B cell (primary cell): ENCODE data around the gene PPT1. TPM values are rescaled to one million over a fixed set of nuclear protein-coding genes. Genes with fewer than 3 reads are reported as not detected.
"Not testable (repeated sequence)": the region's sequence is repeated elsewhere in the genome, so short reads cannot be mapped to it uniquely, and the experiment has no call there.

Experiments
- ATAC-seq: fragments of 200-7000 bp; cut with Tn5 transposase; one replicate; pipeline ENCODE4 v1.10.0; 2021; ENCODE audit warnings: low read depth, mild to moderate bottlenecking, moderate number of reproducible peaks, moderate library complexity
- CTCF ChIA-PET: fragments of 350-600 bp; sonication (Branson Sonifier 250); formaldehyde crosslinking; loops from one replicate; lab custom pipeline; 2021; ENCODE audit warnings: antibody characterized with exemption, inconsistent platforms; lab: Charles Lee
- POLR2A ChIA-PET: fragments of 350-600 bp; sonication (Branson Sonifier 250); formaldehyde crosslinking; loops from one replicate; lab custom pipeline; 2021; ENCODE audit warnings: antibody characterized with exemption; lab: Charles Lee
- DNase-seq: peaks from one replicate; pipeline ENCODE4 v3.0.0; 2013
- H2AFZ ChIP-seq: 2 replicates; pipeline ENCODE4 v1.6.1; 2012; ENCODE audit warnings: mild to moderate bottlenecking, low read depth, low read length; ENCODE audit not compliant: insufficient read depth, poor library complexity, severe bottlenecking
- H3K27ac ChIP-seq, 2 donors: 1 replicate in 1 of 2; 2 replicates in 1 of 2; pipeline ENCODE4 v1.5.1; 2012 to 2013; ENCODE audit warnings: low read length in 2 of 2, mild to moderate bottlenecking in 2 of 2, moderate library complexity in 1 of 2
- H3K27me3 ChIP-seq, 4 experiments: fragments of 200-600 bp in 1 of 4; sonication (generic) in 1 of 4; replicated peaks in 1 of 4; 1 replicate in 2 of 4; 2 replicates in 2 of 4; pipeline versions ENCODE4 v1.6.1 to v1.7.0; 2013 to 2016; ENCODE audit warnings: low read length in 3 of 4, mild to moderate bottlenecking in 2 of 4, mixed read lengths in 1 of 4, moderate library complexity in 1 of 4; ENCODE audit not compliant: insufficient read depth in 4 of 4, control insufficient read depth in 3 of 4; ENCODE audit errors: control extremely low read depth in 1 of 4
- H3K36me3 ChIP-seq, 2 experiments: replicated peaks in 1 of 2; 1 replicate in 1 of 2; 2 replicates in 1 of 2; pipeline versions ENCODE4 v1.6.1 to v1.7.1; 2013; ENCODE audit warnings: low read length in 1 of 2; ENCODE audit not compliant: insufficient read depth in 2 of 2, control insufficient read depth in 1 of 2; ENCODE audit errors: control extremely low read depth in 1 of 2, extremely low read depth in 1 of 2
- H3K4me1 ChIP-seq, 2 donors: fragments of 200-600 bp in 1 of 2; sonication (generic) in 1 of 2; 1 replicate in 1 of 2; 2 replicates in 1 of 2; pipeline versions ENCODE4 v1.5.1 to v1.6.1; 2013 to 2017; ENCODE audit warnings: low read length in 2 of 2; ENCODE audit not compliant: control insufficient read depth in 2 of 2, insufficient read depth in 2 of 2
- H3K4me2 ChIP-seq: replicated peaks from 2 replicates; pipeline ENCODE3; 2012; ENCODE audit warnings: mild to moderate bottlenecking, low read depth, low read length; ENCODE audit not compliant: poor library complexity, severe bottlenecking
- H3K4me3 ChIP-seq, 5 experiments: fragments of 200-600 bp in 1 of 5; sonication (generic) in 1 of 5; 1 replicate in 3 of 5; 2 replicates in 2 of 5; pipeline versions ENCODE4 v1.5.1 to v1.7.0; 2011 to 2016; ENCODE audit warnings: low read length in 4 of 5, mild to moderate bottlenecking in 4 of 5, low read depth in 2 of 5, control low read depth in 1 of 5, moderate library complexity in 1 of 5; ENCODE audit not compliant: insufficient read depth in 1 of 5; ENCODE audit errors: control extremely low read depth in 1 of 5, extremely low read depth in 1 of 5
- H3K79me2 ChIP-seq: fragments of 200-600 bp; sonication (generic); one replicate; pipeline ENCODE4 v1.6.0; 2016; ENCODE audit warnings: low read length; ENCODE audit not compliant: control insufficient read depth, insufficient read depth
- H3K9ac ChIP-seq: fragments of 200-600 bp; sonication (generic); 2 replicates; pipeline ENCODE4 v1.6.1; 2017; ENCODE audit warnings: mild to moderate bottlenecking, low read length, moderate library complexity
- H3K9me3 ChIP-seq, 3 donors: one replicate each; pipeline versions ENCODE4 v1.6.1 to v1.7.1; 2013; ENCODE audit warnings: low read length in 2 of 3; ENCODE audit not compliant: control insufficient read depth in 2 of 3, insufficient read depth in 1 of 3; ENCODE audit errors: control extremely low read depth in 1 of 3
- H4K20me1 ChIP-seq: 2 replicates; pipeline ENCODE4 v1.6.0; 2012; ENCODE audit warnings: mild to moderate bottlenecking, low read length; ENCODE audit not compliant: insufficient read depth, control insufficient read depth, poor library complexity, severe bottlenecking
- H3K27ac Mint-ChIP-seq: one replicate; pipeline ENCODE4 v1.8.0; 2021; ENCODE audit warnings: mixed read lengths
- H3K27me3 Mint-ChIP-seq: one replicate; pipeline ENCODE4 v1.8.0; 2021; ENCODE audit warnings: mixed read lengths
- H3K4me1 Mint-ChIP-seq: one replicate; pipeline ENCODE4 v1.8.0; 2021; ENCODE audit warnings: mixed read lengths
- H3K4me3 Mint-ChIP-seq: one replicate; pipeline ENCODE4 v1.8.0; 2021; ENCODE audit warnings: mixed read lengths
- H3K9me3 Mint-ChIP-seq: one replicate; pipeline ENCODE4 v1.8.0; 2022; ENCODE audit warnings: mixed read lengths; ENCODE audit not compliant: insufficient read depth
- CTCF ChIP-seq: fragments of 200-600 bp; IDR thresholded peaks from one replicate; pipeline ENCODE4 v1.8.0; 2022; ENCODE audit warnings: antibody characterized with exemption, mild to moderate bottlenecking
- EZH2 ChIP-seq: IDR thresholded peaks from 2 replicates; pipeline ENCODE4 v1.6.1; 2012; ENCODE audit warnings: borderline replicate concordance, low read depth, mild to moderate bottlenecking, moderate library complexity, low read length; ENCODE audit not compliant: insufficient read depth, poor library complexity, severe bottlenecking
- WGBS: methylation state at CpG from one replicate; pipeline ENCODE4 v1.1.5; 2013; ENCODE audit warnings: missing lambda C conversion rate; ENCODE audit not compliant: insufficient coverage; 5-methylcytosine and 5-hydroxymethylcytosine counted together
- intact Hi-C: fragments of 100-400 bp; cut with micrococcal nuclease; formaldehyde crosslinking; loops from one replicate; pipeline ENCODE4 v1.10.0; 2022
- polyA plus RNA-seq: library from polyadenylated mRNA; depleted of rRNA; stranded (reverse); fragments of >200 nt; gene quantifications from 2 replicates; pipeline ENCODE4 v1.2.3, GENCODE V29; 2012
- total RNA-seq, 2 donors: library from RNA; stranded (reverse); fragments of 120-200 nt in 1 of 2; gene quantifications; 1 replicate in 1 of 2; 2 replicates in 1 of 2; pipeline versions ENCODE4 v1.2.3 to v1.2.4, GENCODE V29; 2013 to 2022

Gene PPT1
- total and polyA plus RNA-seq, 2 donors (not counting 1 experiment from before 2014, with no cell fraction given), result 10.4 to 38.2 TPM

GRCh38 chr1:40090652-40091355 is 6.2 kb downstream of the PPT1 start:
- Mint-ChIP-seq H3K4me3 (no peak overlapping the region), H3K27me3 (no peaks in the 10 kb centered on the region), H3K27ac (no peak overlapping the region), H3K9me3 (no peaks in the 10 kb centered on the region), H3K4me1 (peaks cover 5% of the 10 kb centered on the region)
- Histone ChIP-seq H3K9ac (no peak overlapping the region), H3K4me2 (no peak overlapping the region), H2AFZ (no peak overlapping the region), H3K27me3 (no peaks in the 10 kb centered on the region), H3K9me3 (no peaks in the 10 kb centered on the region), H3K27ac (no peak overlapping the region), H3K4me3 (no peak overlapping the region), H3K36me3 (peaks cover 7 to 41% of the 10 kb centered on the region in 2 experiments), H3K79me2 (peaks cover 8% of the 10 kb centered on the region), H3K4me1 (peaks cover under 1 to 2% of the 10 kb centered on the region in 2 donors), H4K20me1 (no peaks in the 10 kb centered on the region)
- CTCF ChIA-PET, result interaction anchor here (1.6 to 2.2 kb wide), 2 partner anchors 14 to 248 kb away, joined by 6 to 13 read pairs; no protein-coding TSS in a partner anchor
- TF ChIP-seq CTCF, result no peak
- no peak for TF ChIP-seq EZH2
- intact Hi-C loops, result no loop called here
- WGBS, result 100% methylated on average over 2 of the region's 5 CpGs
- ATAC-seq, result no peak
- DNase-seq, result no peak
- POLR2A ChIA-PET, result interaction anchor here (0.6 to 0.8 kb wide), 2 partner anchors 96 to 97 kb away, joined by 3 read pairs; no protein-coding TSS in a partner anchor

GRCh38 chr1:40084750-40085149 is 12.3 kb downstream of the PPT1 start:
- POLR2A ChIA-PET, H3K9me3 ChIP-seq, H3K4me3 ChIP-seq, H3K4me2 ChIP-seq, H3K9me3 Mint-ChIP-seq, H3K9ac ChIP-seq, H3K27me3 ChIP-seq, H3K27ac ChIP-seq, H3K27me3 Mint-ChIP-seq, ATAC-seq, H4K20me1 ChIP-seq, H3K27ac Mint-ChIP-seq, H3K79me2 ChIP-seq, H3K4me1 ChIP-seq: not testable (repeated sequence)
- CTCF ChIA-PET, result interaction anchor here (0.8 to 13.3 kb wide), 16 partner anchors 9 to 354 kb away, joined by 3 to 111 read pairs (median 5); partner anchors contain the start of gene SMAP2
- 54% methylated on average over 2 of the region's 11 CpGs for WGBS
- H3K4me3 Mint-ChIP-seq, result peak overlapping the region; percentile 50
- peaks cover 12% of the 10 kb centered on the region for H3K4me1 Mint-ChIP-seq
- Histone ChIP-seq H3K36me3 (peaks cover 8 to 49% of the 10 kb centered on the region in 2 experiments), H2AFZ (peak overlapping the region; percentile 54)
- DNase-seq, result peak; percentile 55
- intact Hi-C loops, result loop anchor here (1.0 kb wide), 1 partner anchor 254 kb away; no protein-coding TSS in a partner anchor
- TF ChIP-seq CTCF, result peak; percentile 78
